Measurements from ENCODE around the gene CARF.
A peak's percentile ranks its signal among the peaks of the same experiment; 100 is the strongest.
"Not testable (repeated sequence)": the region's sequence is repeated elsewhere in the genome, so short reads cannot be mapped to it uniquely, and the experiment has no call there.

Gene CARF

GRCh38 chr2:202911512-202912341, at the start of gene CARF, which contains the start of gene WDR12:
TSS of gene CARF (plus strand) at chr2:202912275. CDS start at chr2:202941903, 29,628 bp downstream.
TSS of gene WDR12 (minus strand) at chr2:202911673. CDS start at chr2:202911476, 197 bp downstream.
- peak; percentile 70 to 81 for DNase-seq (ENCODE audit: low read depth in 2 of 2, low spot score in 1 of 2)

GRCh38 chr2:202870431-202871299, 41.4 kb upstream of the CARF start:
- DNase-seq (ENCODE audit: low read depth in 2 of 2, low spot score in 1 of 2): peak; percentile 23 to 33

GRCh38 chr2:202871300-202872141, 40.6 kb upstream of the CARF start, which contains the start of gene ICA1L:
TSS of gene ICA1L (minus strand) at chr2:202871766. CDS start at chr2:202829009, 42,757 bp downstream.
- peak; percentile 5 to 19 for DNase-seq (ENCODE audit: low read depth in 2 of 2, low spot score in 1 of 2)

GRCh38 chr2:202877699-202878098, 34.4 kb upstream of the CARF start:
- no peak for DNase-seq (ENCODE audit: low read depth in 2 of 2, low spot score in 1 of 2)

- DNase-seq (ENCODE audit: low read depth in 2 of 2, low spot score in 1 of 2): no peak
Observed at GRCh38 chr2:202881570-202881969, 30.5 kb upstream of the CARF start.

- DNase-seq (ENCODE audit: low read depth in 2 of 2, low spot score in 1 of 2): no peak
Observed at GRCh38 chr2:202883987-202884675, 27.9 kb upstream of the CARF start.

- DNase-seq (ENCODE audit: low read depth in 2 of 2, low spot score in 1 of 2): no peak
Observed at GRCh38 chr2:202885190-202885589, 26.9 kb upstream of the CARF start.

- DNase-seq (ENCODE audit: low read depth in 2 of 2, low spot score in 1 of 2): not testable (repeated sequence)
Observed at GRCh38 chr2:202905507-202905906, 6.6 kb upstream of the CARF start.

GRCh38 chr2:202908186-202908585, 3.9 kb upstream of the CARF start:
- no peak for DNase-seq (ENCODE audit: low read depth in 2 of 2, low spot score in 1 of 2)

- DNase-seq (ENCODE audit: low read depth in 2 of 2, low spot score in 1 of 2): no peak
Observed at GRCh38 chr2:202909394-202910192, 2.5 kb upstream of the CARF start.

GRCh38 chr2:202910250-202910649, 1.8 kb upstream of the CARF start:
- DNase-seq (ENCODE audit: low read depth in 2 of 2, low spot score in 1 of 2): not testable (repeated sequence)

GRCh38 chr2:202910698-202911097, 1.4 kb upstream of the CARF start:
- no peak for DNase-seq (ENCODE audit: low read depth in 2 of 2, low spot score in 1 of 2)

GRCh38 chr2:202911203-202911511, 918 bp upstream of the CARF start:
- no peak for DNase-seq (ENCODE audit: low read depth in 2 of 2, low spot score in 1 of 2)

- not testable (repeated sequence) for DNase-seq (ENCODE audit: low read depth in 2 of 2, low spot score in 1 of 2)
Observed at GRCh38 chr2:202912342-202913201, 497 bp downstream of the CARF start.

- DNase-seq (ENCODE audit: low read depth in 2 of 2, low spot score in 1 of 2): no peak
Observed at GRCh38 chr2:202918860-202919259, 6.8 kb downstream of the CARF start.

GRCh38 chr2:202932425-202933138, 20.5 kb downstream of the CARF start:
- no peak for DNase-seq (ENCODE audit: low read depth in 2 of 2, low spot score in 1 of 2)

- DNase-seq (ENCODE audit: low read depth in 2 of 2, low spot score in 1 of 2): no peak
Observed at GRCh38 chr2:202933139-202933510, 21.1 kb downstream of the CARF start.

- no peak for DNase-seq (ENCODE audit: low read depth in 2 of 2, low spot score in 1 of 2)
Observed at GRCh38 chr2:202933958-202934357, 21.9 kb downstream of the CARF start.
